DMS 273 treated with DMSO at 0.1 percent for 48 hours (cell line): ENCODE measurements around the gene IKZF3.
"Not testable (repeated sequence)": the region's sequence is repeated elsewhere in the genome, so short reads cannot be mapped to it uniquely, and the experiment has no call there.

Experiments
- DNase-seq: peaks from one replicate; lab custom pipeline; 2025; lab: John Stamatoyannopoulos, UW

Gene IKZF3

DNA sequence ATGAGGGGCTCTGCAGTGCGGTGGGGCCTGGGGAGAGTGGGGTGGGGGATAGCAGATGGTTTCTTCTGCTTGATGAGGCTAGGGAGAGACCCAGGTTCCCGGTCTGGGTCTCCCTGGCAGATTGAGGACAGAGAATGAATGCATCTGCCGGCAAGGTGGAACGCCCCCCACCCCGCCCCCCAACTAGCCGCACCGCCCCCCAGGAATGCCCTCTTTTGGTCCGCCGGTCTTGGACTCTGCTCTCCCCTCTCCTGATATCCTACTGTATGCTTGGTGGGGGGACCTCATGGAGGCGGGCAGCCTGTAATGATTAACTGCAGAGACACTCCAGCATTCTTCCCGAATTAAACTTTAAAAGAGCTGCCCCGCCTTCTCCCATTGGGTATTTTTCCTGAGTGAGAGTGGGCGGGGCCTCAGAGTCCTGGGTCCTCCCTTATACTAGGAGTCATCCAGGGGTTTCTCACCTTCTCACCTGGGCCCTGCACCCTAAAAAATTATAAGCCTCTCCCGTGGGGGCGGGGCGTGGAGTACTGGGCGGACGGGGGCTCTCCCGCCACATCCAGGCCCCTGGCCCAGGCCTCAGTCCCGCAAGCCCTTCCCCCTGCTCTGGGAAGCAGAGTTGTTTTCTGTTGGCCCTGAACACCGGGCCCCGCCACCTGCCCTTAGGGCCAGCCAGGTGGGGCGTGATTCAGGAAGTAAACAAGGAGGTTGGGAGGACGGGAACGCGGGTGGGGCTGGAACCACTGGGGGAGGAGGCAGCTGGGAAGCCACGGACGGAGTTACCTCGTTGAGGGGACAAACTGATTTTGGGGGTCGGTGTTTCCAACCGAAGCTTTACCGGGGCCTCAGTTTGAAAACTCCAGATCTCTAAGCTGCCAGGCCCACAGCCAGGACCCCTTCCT lies 124.9 kb downstream of the IKZF3 start:
- no peak for DNase-seq

DNA sequence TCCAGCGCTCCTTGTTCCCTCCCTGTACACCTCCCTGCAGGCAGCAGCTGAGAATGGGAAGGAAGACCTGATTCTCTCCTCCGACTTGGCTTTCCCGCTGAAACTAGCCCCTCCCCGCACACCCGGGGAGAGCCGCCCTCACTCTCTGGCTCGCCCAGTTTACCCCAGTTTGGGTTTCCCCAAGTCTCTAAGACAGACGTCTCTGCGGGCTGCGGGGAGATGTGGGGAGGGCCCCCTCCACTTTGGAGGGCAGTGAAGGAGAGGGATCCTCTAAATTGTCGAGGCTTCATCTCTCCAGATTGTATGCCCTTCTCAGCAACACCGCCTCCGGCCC lies 125.6 kb downstream of the IKZF3 start:
- DNase-seq, result no peak

DNA sequence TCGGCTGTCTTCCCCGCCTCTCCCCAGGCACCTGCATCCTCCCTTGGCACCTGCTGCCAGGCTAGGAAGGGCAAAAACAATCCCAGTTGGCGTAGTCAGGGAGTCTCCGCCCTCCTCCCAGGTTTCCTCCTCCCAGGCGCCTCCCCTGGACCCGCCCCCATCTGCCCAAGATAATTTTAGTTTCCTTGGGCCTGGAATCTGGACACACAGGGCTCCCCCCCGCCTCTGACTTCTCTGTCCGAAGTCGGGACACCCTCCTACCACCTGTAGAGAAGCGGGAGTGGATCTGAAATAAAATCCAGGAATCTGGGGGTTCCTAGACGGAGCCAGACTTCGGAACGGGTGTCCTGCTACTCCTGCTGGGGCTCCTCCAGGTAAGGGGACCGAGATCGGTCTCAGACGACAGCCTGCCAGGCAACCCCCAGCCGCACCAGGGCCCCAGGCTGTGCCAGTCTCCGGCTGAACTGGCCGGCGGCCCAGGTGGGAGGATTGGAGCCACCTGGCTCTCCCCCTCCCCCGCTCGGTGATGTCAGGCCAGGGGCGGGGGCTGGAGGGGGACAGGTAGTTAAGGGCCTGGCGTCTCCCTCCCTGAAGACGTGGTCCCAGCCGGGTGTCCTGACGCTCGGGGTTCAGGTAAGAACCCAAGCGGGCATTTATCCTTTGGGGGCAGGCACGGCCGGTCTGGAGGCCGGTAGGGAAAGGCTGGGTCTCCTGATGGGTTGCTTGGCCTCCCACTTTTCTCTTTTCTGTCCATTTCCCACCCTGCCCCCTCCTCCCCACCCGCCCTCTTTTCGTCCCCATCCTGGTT lies 126.1 kb downstream of the IKZF3 start, which contains the start of gene GRB7:
Gene GRB7, plus strand, starts transcription at position 179 of the 808 bp plus-strand sequence. CDS start 4,364 bp downstream, outside the sequence.
- no peak for DNase-seq

DNA sequence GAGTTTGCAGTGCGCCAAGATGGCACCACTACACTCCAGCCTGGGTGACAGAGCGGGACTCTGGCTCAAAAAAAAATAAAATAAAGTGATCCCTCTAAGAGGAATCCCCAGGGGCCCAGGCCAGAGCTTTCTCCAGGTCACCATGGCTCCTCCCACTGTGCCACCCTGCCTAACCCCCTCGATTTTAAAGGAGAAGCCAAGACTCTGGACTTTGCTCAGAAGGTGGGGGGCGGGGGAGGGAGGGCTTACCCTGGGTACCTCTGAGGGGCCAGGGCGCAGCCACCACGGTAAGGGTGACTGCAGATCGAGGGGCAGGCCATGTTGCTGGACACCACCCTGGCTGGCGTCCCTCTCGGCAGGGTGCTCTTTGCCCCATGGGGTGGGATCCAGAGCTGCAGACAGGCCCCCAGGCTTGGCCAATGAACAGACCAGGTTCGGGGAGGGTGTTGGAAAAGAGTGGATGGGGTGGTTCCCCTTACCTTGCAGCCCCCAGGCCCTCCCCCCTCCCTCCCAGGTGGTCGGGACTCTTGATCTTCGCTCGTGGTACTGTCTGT lies 126.8 kb downstream of the IKZF3 start:
- no peak for DNase-seq

- DNase-seq, result no peak
Measured at GRCh38 chr17:39736319-39737165, 127.6 kb downstream of the IKZF3 start.

DNA sequence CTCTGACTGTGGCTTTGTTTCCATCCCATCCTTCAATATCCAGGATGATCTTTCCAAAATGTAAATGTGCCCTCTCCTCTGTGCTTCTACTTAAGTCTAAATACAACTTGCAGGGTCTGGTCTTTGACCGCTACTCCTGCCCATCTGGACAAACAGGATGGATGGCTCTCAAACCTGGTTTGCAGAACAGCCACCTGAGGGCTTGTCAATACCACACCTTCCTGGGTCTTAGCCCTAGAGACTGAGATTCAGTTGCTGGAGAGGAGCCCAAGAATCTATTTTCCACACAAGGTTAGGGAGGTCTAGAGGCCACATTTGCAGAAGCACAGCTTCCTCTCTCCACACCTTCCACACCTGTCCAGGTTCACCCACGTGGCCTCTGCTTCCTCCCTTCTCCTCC lies 128.2 kb downstream of the IKZF3 start:
- no peak for DNase-seq

DNA sequence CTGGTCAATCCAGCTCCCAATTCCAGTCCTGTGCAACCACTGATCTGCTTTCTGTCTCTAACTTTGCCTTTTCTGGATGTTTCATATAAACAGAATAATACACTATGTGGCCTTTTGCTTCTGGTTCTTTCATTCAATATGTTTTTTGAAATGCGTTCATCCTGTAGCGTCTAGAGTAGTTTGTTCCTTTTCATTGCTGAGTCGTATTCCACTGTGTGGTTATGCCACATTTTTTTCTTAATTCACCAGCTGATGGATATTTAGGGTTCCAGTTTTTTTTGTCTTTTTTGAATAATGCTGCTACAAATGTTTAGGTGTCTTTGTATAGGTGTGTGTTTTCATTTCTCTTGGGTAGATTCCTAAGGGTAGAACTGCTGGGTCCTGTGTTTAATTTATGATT lies 131.5 kb downstream of the IKZF3 start:
- no peak for DNase-seq

DNA sequence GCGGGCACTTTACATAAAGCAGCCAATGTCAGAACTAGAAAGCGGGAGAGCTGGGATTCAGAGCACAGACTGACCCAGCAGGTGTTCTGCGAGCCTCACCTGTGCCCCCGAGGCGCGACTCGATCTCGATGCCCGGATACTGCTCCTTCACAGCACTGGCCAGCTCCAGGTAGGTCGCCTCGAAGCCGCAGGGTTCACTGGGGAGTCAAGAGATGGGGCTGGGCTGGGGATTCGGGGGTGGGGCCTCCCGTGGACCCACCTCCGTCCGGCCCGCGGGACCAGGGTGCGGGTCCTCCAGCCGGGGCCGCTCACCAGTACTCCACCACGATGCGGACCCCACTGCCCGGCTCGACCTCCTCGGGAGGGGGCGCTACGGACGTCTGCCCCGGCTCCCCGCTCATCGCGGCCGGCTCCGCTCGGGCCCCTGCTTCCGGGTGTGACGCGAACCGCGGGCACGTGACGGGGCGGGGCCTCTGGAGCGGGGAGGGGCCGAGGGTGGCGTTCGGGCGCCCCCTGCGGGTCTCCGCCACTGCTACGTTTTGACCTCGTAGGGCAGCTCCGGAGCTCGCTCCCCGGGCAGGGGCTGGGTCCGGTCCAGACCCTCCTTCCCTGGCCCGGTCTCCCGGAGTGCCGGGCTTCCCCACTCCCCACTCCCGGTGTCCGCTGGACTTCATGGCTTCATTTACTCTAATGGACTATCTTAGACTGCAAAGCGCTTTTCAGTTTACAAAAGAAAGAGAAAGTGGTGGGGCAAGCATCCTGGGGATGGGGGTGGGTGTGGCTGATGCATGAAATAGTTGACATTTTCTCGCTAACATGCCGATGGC lies 133.8 kb downstream of the IKZF3 start, which contains the start of gene MIEN1:
Gene MIEN1, minus strand, starts transcription at position 438 of the 827 bp plus-strand sequence. Its CDS starts 37 bp downstream, at position 401.
- peak; percentile 14 for DNase-seq

GRCh38 chr17:39729280-39729851 lies 134.7 kb downstream of the IKZF3 start:
- DNase-seq, result no peak

DNA sequence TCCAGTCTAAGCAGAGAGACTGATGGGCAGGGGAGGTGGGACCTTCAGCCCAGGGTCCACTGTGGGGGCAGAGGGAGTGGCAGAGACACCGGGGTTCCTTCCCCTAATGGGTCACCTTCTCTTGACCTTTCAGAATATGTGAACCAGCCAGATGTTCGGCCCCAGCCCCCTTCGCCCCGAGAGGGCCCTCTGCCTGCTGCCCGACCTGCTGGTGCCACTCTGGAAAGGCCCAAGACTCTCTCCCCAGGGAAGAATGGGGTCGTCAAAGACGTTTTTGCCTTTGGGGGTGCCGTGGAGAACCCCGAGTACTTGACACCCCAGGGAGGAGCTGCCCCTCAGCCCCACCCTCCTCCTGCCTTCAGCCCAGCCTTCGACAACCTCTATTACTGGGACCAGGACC lies 136.6 kb downstream of the IKZF3 start:
- no peak for DNase-seq

- no peak for DNase-seq
Measured at GRCh38 chr17:39726617-39727016, 137.5 kb downstream of the IKZF3 start.

GRCh38 chr17:39725923-39726322 lies 138.2 kb downstream of the IKZF3 start:
- DNase-seq, result not testable (repeated sequence)

DNA sequence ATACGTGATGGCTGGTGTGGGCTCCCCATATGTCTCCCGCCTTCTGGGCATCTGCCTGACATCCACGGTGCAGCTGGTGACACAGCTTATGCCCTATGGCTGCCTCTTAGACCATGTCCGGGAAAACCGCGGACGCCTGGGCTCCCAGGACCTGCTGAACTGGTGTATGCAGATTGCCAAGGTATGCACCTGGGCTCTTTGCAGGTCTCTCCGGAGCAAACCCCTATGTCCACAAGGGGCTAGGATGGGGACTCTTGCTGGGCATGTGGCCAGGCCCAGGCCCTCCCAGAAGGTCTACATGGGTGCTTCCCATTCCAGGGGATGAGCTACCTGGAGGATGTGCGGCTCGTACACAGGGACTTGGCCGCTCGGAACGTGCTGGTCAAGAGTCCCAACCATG lies 139.4 kb downstream of the IKZF3 start:
- no peak for DNase-seq

- DNase-seq, result no peak
Measured at GRCh38 chr17:39722965-39723848, 140.9 kb downstream of the IKZF3 start.

- no peak for DNase-seq
Measured at GRCh38 chr17:39722104-39722503, 142.0 kb downstream of the IKZF3 start.

GRCh38 chr17:39719563-39720355 lies 144.4 kb downstream of the IKZF3 start:
- DNase-seq, result no peak

GRCh38 chr17:39717660-39718059 lies 146.5 kb downstream of the IKZF3 start:
- no peak for DNase-seq

GRCh38 chr17:39716879-39717536 lies 147.1 kb downstream of the IKZF3 start:
- DNase-seq, result no peak
